ENCODE measurements around the gene PCCA.

GRCh38 chr13:100478107-100478809, 389.4 kb downstream of the PCCA start:
- no peak for TF ChIP-seq POLR2A (IDR thresholded peaks at IDR 0.05)
- TF ChIP-seq POLR2AphosphoS5 (IDR thresholded peaks at IDR 0.05), result no peak

All from breast epithelium (tissue), 3 donors.